ENCODE data around the gene TMC1. TPM values are rescaled to one million over a fixed set of nuclear protein-coding genes. Genes with fewer than 3 reads are reported as not detected.

The TMC1 gene
- total RNA-seq, 2 donors from 2014 or later: not detected

DNA sequence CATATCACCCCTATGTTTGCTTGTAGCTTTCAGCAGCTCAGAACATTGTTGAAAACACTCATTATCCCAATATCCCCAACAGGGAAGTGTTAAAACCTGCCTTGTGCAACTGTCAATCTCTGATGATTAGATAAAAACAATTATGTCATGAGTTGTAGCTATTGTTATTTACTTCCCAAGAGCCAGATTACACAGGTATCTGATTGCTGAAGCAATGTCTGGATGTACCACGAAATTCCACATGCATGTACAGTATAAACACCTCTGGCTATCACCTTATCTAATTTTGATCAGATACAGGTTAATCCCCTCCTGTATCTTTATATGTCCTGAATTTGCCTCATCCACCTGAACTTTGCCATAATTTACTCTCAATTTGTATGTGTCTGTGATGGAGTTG, 38.7 kb downstream of the TMC1 start:
- Histone ChIP-seq H3K36me3 (no peaks in the 10 kb centered on the region), H3K27me3 (replicated peaks; ENCODE audit: insufficient read depth) (no peaks in the 10 kb centered on the region), H3K9me3 (no peaks in the 10 kb centered on the region), H3K4me1 (ENCODE audit: control insufficient read depth in 1 of 2, low read depth in 2 of 2) (no peaks in the 10 kb centered on the region), H3K27ac (no peak overlapping the region), H3K4me3 (no peak overlapping the region)
- TF ChIP-seq, protein P1, sequence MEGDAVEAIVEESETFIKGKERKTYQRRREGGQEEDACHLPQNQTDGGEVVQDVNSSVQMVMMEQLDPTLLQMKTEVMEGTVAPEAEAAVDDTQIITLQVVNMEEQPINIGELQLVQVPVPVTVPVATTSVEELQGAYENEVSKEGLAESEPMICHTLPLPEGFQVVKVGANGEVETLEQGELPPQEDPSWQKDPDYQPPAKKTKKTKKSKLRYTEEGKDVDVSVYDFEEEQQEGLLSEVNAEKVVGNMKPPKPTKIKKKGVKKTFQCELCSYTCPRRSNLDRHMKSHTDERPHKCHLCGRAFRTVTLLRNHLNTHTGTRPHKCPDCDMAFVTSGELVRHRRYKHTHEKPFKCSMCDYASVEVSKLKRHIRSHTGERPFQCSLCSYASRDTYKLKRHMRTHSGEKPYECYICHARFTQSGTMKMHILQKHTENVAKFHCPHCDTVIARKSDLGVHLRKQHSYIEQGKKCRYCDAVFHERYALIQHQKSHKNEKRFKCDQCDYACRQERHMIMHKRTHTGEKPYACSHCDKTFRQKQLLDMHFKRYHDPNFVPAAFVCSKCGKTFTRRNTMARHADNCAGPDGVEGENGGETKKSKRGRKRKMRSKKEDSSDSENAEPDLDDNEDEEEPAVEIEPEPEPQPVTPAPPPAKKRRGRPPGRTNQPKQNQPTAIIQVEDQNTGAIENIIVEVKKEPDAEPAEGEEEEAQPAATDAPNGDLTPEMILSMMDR (IDR thresholded peaks at IDR 0.05): no peak
- no peak for ATAC-seq (ENCODE audit: insufficient number of reproducible peaks, low FRiP score, low read depth)
- no peak for DNase-seq (ENCODE audit: low spot score)

DNA sequence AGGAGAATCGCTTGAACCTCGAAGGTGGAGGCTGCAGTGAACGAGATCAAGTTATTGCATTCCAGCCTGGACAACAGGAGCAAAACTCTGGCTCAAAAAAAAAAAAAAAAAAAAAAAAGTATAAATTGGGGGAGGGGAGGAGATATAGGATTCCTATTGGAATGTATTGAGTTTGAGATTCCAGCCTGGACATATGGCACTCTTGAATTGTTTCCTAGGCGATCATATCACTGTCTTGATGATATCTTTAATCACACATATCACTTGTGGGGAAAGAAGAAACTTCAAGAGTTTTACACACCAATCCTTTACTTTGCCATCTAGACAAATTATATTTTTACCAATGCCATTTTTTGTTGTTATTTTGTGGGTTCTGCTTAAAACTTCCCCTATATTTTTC, 42.4 kb downstream of the TMC1 start:
- no peak overlapping the region for H3K4me3 ChIP-seq
- DNase-seq (ENCODE audit: low spot score) (no peak), ATAC-seq (ENCODE audit: insufficient number of reproducible peaks, low FRiP score, low read depth) (no peak)
- no peaks in the 10 kb centered on the region for H3K4me1 ChIP-seq (ENCODE audit: control insufficient read depth in 1 of 2, low read depth in 2 of 2)
- TF ChIP-seq, protein P1 (IDR thresholded peaks at IDR 0.05): no peak
- H3K36me3 ChIP-seq: no peaks in the 10 kb centered on the region
- no peaks in the 10 kb centered on the region for H3K27me3 ChIP-seq (replicated peaks; ENCODE audit: insufficient read depth)
- H3K27ac ChIP-seq: no peak overlapping the region
- H3K9me3 ChIP-seq: no peaks in the 10 kb centered on the region

GRCh38 chr9:72564479-72565281, 43.3 kb downstream of the TMC1 start:
- no peaks in the 10 kb centered on the region for H3K36me3 ChIP-seq
- ATAC-seq (ENCODE audit: insufficient number of reproducible peaks, low FRiP score, low read depth): no peak
- TF ChIP-seq, protein P1 (IDR thresholded peaks at IDR 0.05): no peak
- H3K27ac ChIP-seq: no peak overlapping the region
- H3K27me3 ChIP-seq (replicated peaks; ENCODE audit: insufficient read depth): no peaks in the 10 kb centered on the region
- no peaks in the 10 kb centered on the region for H3K9me3 ChIP-seq
- no peak for DNase-seq (ENCODE audit: low spot score)
- H3K4me3 ChIP-seq: no peak overlapping the region
- H3K4me1 ChIP-seq (ENCODE audit: control insufficient read depth in 1 of 2, low read depth in 2 of 2): no peaks in the 10 kb centered on the region

GRCh38 chr9:72565535-72565934, 44.1 kb downstream of the TMC1 start:
- Histone ChIP-seq H3K27ac (no peak overlapping the region), H3K36me3 (no peaks in the 10 kb centered on the region), H3K9me3 (no peaks in the 10 kb centered on the region), H3K4me1 (ENCODE audit: control insufficient read depth in 1 of 2, low read depth in 2 of 2) (no peaks in the 10 kb centered on the region), H3K4me3 (no peak overlapping the region), H3K27me3 (replicated peaks; ENCODE audit: insufficient read depth) (no peaks in the 10 kb centered on the region)
- TF ChIP-seq, protein P1 (IDR thresholded peaks at IDR 0.05): no peak
- no peak for DNase-seq (ENCODE audit: low spot score)
- ATAC-seq (ENCODE audit: insufficient number of reproducible peaks, low FRiP score, low read depth): no peak

DNA sequence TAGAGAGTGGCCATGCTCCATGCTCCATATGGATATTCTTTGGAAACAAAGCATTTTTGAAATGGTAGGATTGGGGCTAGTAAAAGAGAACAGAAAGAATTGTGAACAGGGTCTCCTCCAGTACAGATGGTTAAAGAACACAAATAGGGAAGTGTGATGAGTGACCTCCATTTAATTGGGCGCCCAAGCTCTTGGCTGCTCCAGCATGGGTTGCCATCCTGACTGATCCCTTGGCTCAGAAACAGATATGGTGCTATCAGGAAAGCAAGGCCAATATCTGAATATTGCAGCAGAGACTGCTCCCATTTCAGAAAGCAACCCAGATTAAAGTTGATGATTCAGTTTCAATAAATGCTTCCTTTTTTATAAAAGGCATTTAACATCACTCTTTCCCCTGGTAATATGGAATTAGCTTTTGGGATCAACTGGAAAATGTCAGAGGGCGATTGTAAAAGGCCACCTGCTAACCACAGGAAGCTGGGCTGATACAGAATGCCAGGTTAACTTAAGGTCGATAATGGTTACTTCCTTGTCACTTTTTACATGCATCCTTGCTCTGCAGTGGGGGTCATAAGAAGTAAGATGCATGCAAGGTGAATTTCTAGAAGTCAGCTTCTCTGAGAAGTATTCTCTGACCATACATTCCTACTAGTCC, 52.9 kb downstream of the TMC1 start:
- Histone ChIP-seq H3K4me1 (ENCODE audit: control insufficient read depth in 1 of 2, low read depth in 2 of 2) (peaks cover 15 to 26% of the 10 kb centered on the region in 2 donors), H3K27ac (no peak overlapping the region), H3K4me3 (no peak overlapping the region), H3K9me3 (no peaks in the 10 kb centered on the region), H3K27me3 (replicated peaks; ENCODE audit: insufficient read depth) (no peaks in the 10 kb centered on the region), H3K36me3 (no peaks in the 10 kb centered on the region)
- ATAC-seq (ENCODE audit: insufficient number of reproducible peaks, low FRiP score, low read depth) (no peak), DNase-seq (ENCODE audit: low spot score) (no peak)
- TF ChIP-seq, protein P1 (IDR thresholded peaks at IDR 0.05): no peak
